Spleen (tissue), 11 donors: ENCODE results near the gene TXNL1. TPM values are rescaled to one million over a fixed set of nuclear protein-coding genes. Genes with fewer than 3 reads are reported as not detected.

Experiments
- DNase-seq: peaks from one replicate; pipeline ENCODE4 v3.0.0-alpha.2; 2020
- H3K27ac ChIP-seq, 8 donors: fragments of 200-600 bp; sonication (generic) in 7 of 8; 1 replicate in 4 of 8; 2 replicates in 4 of 8; pipeline versions ENCODE4 v1.5.0 to v1.8.0; 2016 to 2021; ENCODE audit warnings: inconsistent platforms in 4 of 8, mild to moderate bottlenecking in 4 of 8, moderate library complexity in 1 of 8
- H3K27me3 ChIP-seq, 7 donors: fragments of 200-600 bp; sonication (generic) in 6 of 7; replicated peaks in 1 of 7; 1 replicate in 4 of 7; 2 replicates in 3 of 7; pipeline versions ENCODE4 v1.5.0 to v1.8.0; 2016 to 2021; ENCODE audit warnings: inconsistent platforms in 3 of 7, mild to moderate bottlenecking in 1 of 7
- H3K36me3 ChIP-seq, 6 donors: fragments of 200-600 bp; sonication (generic) in 5 of 6; 1 replicate in 4 of 6; 2 replicates in 2 of 6; pipeline versions ENCODE4 v1.5.0 to v1.8.0; 2016 to 2021; ENCODE audit warnings: inconsistent platforms in 2 of 6
- H3K4me1 ChIP-seq, 6 donors: fragments of 200-600 bp; sonication (generic) in 5 of 6; 1 replicate in 3 of 6; 2 replicates in 3 of 6; pipeline versions ENCODE4 v1.5.0 to v1.8.0; 2016 to 2021; ENCODE audit warnings: inconsistent platforms in 3 of 6
- H3K4me3 ChIP-seq, 8 donors: fragments of 200-600 bp; sonication (generic) in 7 of 8; 1 replicate in 4 of 8; 2 replicates in 4 of 8; pipeline versions ENCODE4 v1.5.0 to v1.8.0; 2016 to 2021; ENCODE audit warnings: inconsistent platforms in 4 of 8, mild to moderate bottlenecking in 4 of 8, moderate library complexity in 2 of 8
- H3K9me3 ChIP-seq, 8 donors: fragments of 200-600 bp; sonication (generic) in 7 of 8; 1 replicate in 4 of 8; 2 replicates in 4 of 8; pipeline versions ENCODE4 v1.5.0 to v1.8.0; 2016 to 2021; ENCODE audit warnings: inconsistent platforms in 4 of 8
- CTCF ChIP-seq, 11 experiments: fragments of 200-600 bp in 7 of 11; fragments of 450-650 bp in 4 of 11; sonication (generic) in 4 of 11; IDR thresholded peaks in 8 of 11; conservative IDR thresholded peaks in 3 of 11; 1 replicate in 7 of 11; 2 replicates in 4 of 11; pipeline versions ENCODE4 v1.4.0 to v1.8.0; 2016 to 2021; ENCODE audit warnings: antibody characterized with exemption in 11 of 11, inconsistent platforms in 4 of 11, mild to moderate bottlenecking in 1 of 11
- POLR2A ChIP-seq, 3 donors: fragments of 450-650 bp; IDR thresholded peaks; one replicate each; pipeline ENCODE4 v1.5.1; 2017; ENCODE audit warnings: antibody characterized with exemption in 3 of 3, mild to moderate bottlenecking in 1 of 3
- POLR2AphosphoS5 ChIP-seq, 3 donors: sonication (generic); formaldehyde crosslinking; IDR thresholded peaks; one replicate each; pipeline ENCODE4 v1.5.1; 2017; ENCODE audit warnings: antibody characterized with exemption in 3 of 3
- WGBS, 5 donors: extraction: QIAGEN DNeasy Blood & Tissue Kit in 3 of 5; methylation state at CpG; one replicate each; pipeline versions ENCODE4 v1.1.5 to v1.1.7; 2013 to 2018; 5-methylcytosine and 5-hydroxymethylcytosine counted together
- intact Hi-C: fragments of 100-400 bp; cut with DNase I; formaldehyde crosslinking; loops from one replicate; pipeline ENCODE4 v1.15.0; 2023; ENCODE audit warnings: low total_unique reads
- polyA plus RNA-seq, 3 donors: library from polyadenylated mRNA; stranded (reverse); fragments of 200-250 nt; gene quantifications; one replicate each; pipeline ENCODE4 v1.2.1, GENCODE V29; 2013
- total RNA-seq, 7 donors: library from RNA; depleted of rRNA in 3 of 7; stranded (reverse); fragments of >200 nt in 3 of 7; fragmentation: NEBNext Ultra II Directional in 4 of 7; extraction: Animal tissue kit (Norgen Biotek cat#: 25700) in 4 of 7; gene quantifications; one replicate each; pipeline versions ENCODE4 v1.1.0 to v1.2.1, GENCODE V29; 2016 to 2021
- donor health status: healthy with polysubstance abuse.
- donor health status: DM: no; HTN: no; CAD: no; lungs with moderate emphysema.
- donor health status: DM: no; HTN: no; CAD: no.
- donor health status: Bipolar disorder and iron deficiency.
- donor health status: healthy.
- donor health status: DM: no; HTN: no; CAD: no.
- donor health status: DM: yes; HTN: yes; CAD: no.

The TXNL1 gene
- total and polyA plus RNA-seq, 10 donors: 35.5 to 61.0 (median 47.2) TPM

GRCh38 chr18:56650944-56651770, 12.8 kb upstream of the TXNL1 start, which contains the start of gene WDR7:
TSS of gene WDR7 (plus strand) at chr18:56651359. CDS start at chr18:56672516, 21,157 bp downstream.
- TF ChIP-seq POLR2AphosphoS5 (IDR thresholded peaks at IDR 0.05): peak; percentile 87 to 91 (median 88)
- no peak for TF ChIP-seq POLR2A (IDR thresholded peaks at IDR 0.05)
- TF ChIP-seq CTCF (IDR thresholded peaks at IDR 0.05 in 8 of 11, conservative IDR thresholded peaks at IDR 0.05 in 3 of 11): peak in 2 of 11 experiments; percentile 10 to 22
- WGBS, 5 donors: 0 to 2% (median 0%) methylated on average over 27 to 47 of the region's 47 CpGs

GRCh38 chr18:56649996-56650395, 11.6 kb upstream of the TXNL1 start:
- TF ChIP-seq POLR2AphosphoS5 (IDR thresholded peaks at IDR 0.05): no peak
- TF ChIP-seq POLR2A (IDR thresholded peaks at IDR 0.05): no peak
- no peak for TF ChIP-seq CTCF (IDR thresholded peaks at IDR 0.05 in 8 of 11, conservative IDR thresholded peaks at IDR 0.05 in 3 of 11)
- no peak overlapping the region for H3K4me3 ChIP-seq
- H3K27ac ChIP-seq: peak overlapping the region in 2 of 8 donors; percentile 91 to 96
- WGBS, 5 donors: 88 to 100% (median 97%) methylated on average over 1 of the region's 1 CpG
- no peaks in the 10 kb centered on the region for H3K36me3 ChIP-seq
- intact Hi-C loops: no loop called here
- no peaks in the 10 kb centered on the region for H3K27me3 ChIP-seq
- DNase-seq: no peak
- peaks cover 11 to 60% (median 34%) of the 10 kb centered on the region in 6 donors for H3K4me1 ChIP-seq
- H3K9me3 ChIP-seq: peaks cover 0 to 3% (median 0%) of the 10 kb centered on the region in 8 donors

More at GRCh38 chr18:56650944-56651770, 12.8 kb upstream of the TXNL1 start, which contains the start of gene WDR7:
- H3K27me3 ChIP-seq: no peaks in the 10 kb centered on the region
- no peaks in the 10 kb centered on the region for H3K36me3 ChIP-seq
- DNase-seq: peak; percentile 98
- intact Hi-C loops: no loop called here
- H3K9me3 ChIP-seq: peaks cover 0 to 3% (median 0%) of the 10 kb centered on the region in 8 donors
- H3K4me3 ChIP-seq: peak within 1 kb of the TSS; percentile 69 to 97 (median 85)
- peaks cover 13 to 71% (median 37%) of the 10 kb centered on the region in 6 donors for H3K4me1 ChIP-seq
- H3K27ac ChIP-seq: peak within 1 kb of the TSS; percentile 82 to 96 (median 90)

GRCh38 chr18:56647951-56648893, 9.8 kb upstream of the TXNL1 start:
- intact Hi-C loops: no loop called here
- WGBS, 5 donors: 74 to 83% (median 81%) methylated on average over 3 of the region's 3 CpGs
- H3K27ac ChIP-seq: no peak overlapping the region
- H3K9me3 ChIP-seq: no peaks in the 10 kb centered on the region
- no peaks in the 10 kb centered on the region for H3K36me3 ChIP-seq
- peaks cover 9 to 43% (median 24%) of the 10 kb centered on the region in 6 donors for H3K4me1 ChIP-seq
- H3K27me3 ChIP-seq: no peaks in the 10 kb centered on the region
- no peak overlapping the region for H3K4me3 ChIP-seq
- no peak for DNase-seq
- TF ChIP-seq POLR2AphosphoS5 (IDR thresholded peaks at IDR 0.05) (no peak), CTCF (IDR thresholded peaks at IDR 0.05 in 8 of 11, conservative IDR thresholded peaks at IDR 0.05 in 3 of 11) (no peak), POLR2A (IDR thresholded peaks at IDR 0.05) (no peak)
